H9 (cell line): ENCODE measurements around the gene SENP7. TPM values are rescaled to one million over a fixed set of nuclear protein-coding genes. Genes with fewer than 3 reads are reported as not detected.

Source experiments
- DNase-seq: peaks from one replicate; pipeline ENCODE4 v3.0.0-alpha.2; 2017
- H2AFZ ChIP-seq: one replicate; pipeline ENCODE4 v1.6.1; 2013; ENCODE audit warnings: mild to moderate bottlenecking, low read length, control low read depth, moderate library complexity
- H2AK5ac ChIP-seq: 2 replicates; pipeline ENCODE4 v1.6.1; 2013; ENCODE audit warnings: low read length, control low read depth, mixed read lengths; ENCODE audit not compliant: insufficient read length
- H2BK120ac ChIP-seq: one replicate; pipeline ENCODE4 v1.6.1; 2013; ENCODE audit warnings: low read depth, mild to moderate bottlenecking, low read length, control low read depth, inconsistent platforms; ENCODE audit not compliant: poor library complexity, severe bottlenecking
- H2BK12ac ChIP-seq: 2 replicates; pipeline ENCODE4 v1.6.1; 2013; ENCODE audit warnings: low read length, control low read depth, mixed read lengths, low read depth; ENCODE audit not compliant: insufficient read length
- H2BK15ac ChIP-seq: 2 replicates; pipeline ENCODE4 v1.6.1; 2013; ENCODE audit warnings: low read depth, low read length, control low read depth
- H2BK20ac ChIP-seq: one replicate; pipeline ENCODE4 v1.6.1; 2013; ENCODE audit warnings: low read depth, mild to moderate bottlenecking, low read length, control low read depth, inconsistent platforms; ENCODE audit not compliant: poor library complexity, severe bottlenecking
- H2BK5ac ChIP-seq: 2 replicates; pipeline ENCODE4 v1.6.1; 2013; ENCODE audit warnings: low read length, control low read depth, mixed read lengths; ENCODE audit not compliant: insufficient read length
- H3K14ac ChIP-seq: 2 replicates; pipeline ENCODE4 v1.6.1; 2013; ENCODE audit warnings: low read length, control low read depth; ENCODE audit not compliant: insufficient read depth
- H3K18ac ChIP-seq: 2 replicates; pipeline ENCODE4 v1.6.1; 2013; ENCODE audit warnings: low read depth, mild to moderate bottlenecking, mixed read lengths, low read length, control low read depth; ENCODE audit not compliant: insufficient read length
- H3K23ac ChIP-seq: 2 replicates; pipeline ENCODE4 v1.6.1; 2013; ENCODE audit warnings: low read length, control low read depth, mixed read lengths, low read depth; ENCODE audit not compliant: insufficient read length
- H3K23me2 ChIP-seq: 2 replicates; pipeline ENCODE4 v1.6.1; 2013; ENCODE audit warnings: low read depth, mild to moderate bottlenecking, mixed read lengths, low read length, control low read depth; ENCODE audit not compliant: insufficient read length, poor library complexity, severe bottlenecking
- H3K27ac ChIP-seq: 2 replicates; pipeline ENCODE4 v1.5.1; 2013; ENCODE audit warnings: low read length, control low read depth, mixed read lengths, low read depth; ENCODE audit not compliant: insufficient read length
- H3K27me3 ChIP-seq: 2 replicates; pipeline ENCODE4 v1.6.1; 2013; ENCODE audit warnings: low read length, control low read depth, inconsistent platforms; ENCODE audit not compliant: insufficient read depth
- H3K4ac ChIP-seq: 2 replicates; pipeline ENCODE4 v1.6.1; 2013; ENCODE audit warnings: low read depth, mild to moderate bottlenecking, control low read depth, inconsistent platforms, low read length, moderate library complexity
- H3K4me1 ChIP-seq: 2 replicates; pipeline ENCODE4 v1.6.1; 2013; ENCODE audit warnings: low read length, control low read depth, inconsistent platforms; ENCODE audit not compliant: insufficient read depth
- H3K4me2 ChIP-seq: 2 replicates; pipeline ENCODE4 v1.6.1; 2013; ENCODE audit warnings: low read length, control low read depth, mixed read lengths; ENCODE audit not compliant: insufficient read length, insufficient read depth
- H3K56ac ChIP-seq: 2 replicates; pipeline ENCODE4 v1.6.1; 2013; ENCODE audit warnings: low read depth, mild to moderate bottlenecking, mixed read lengths, low read length, control low read depth; ENCODE audit not compliant: insufficient read length
- H3K79me1 ChIP-seq: 2 replicates; pipeline ENCODE4 v1.6.1; 2013; ENCODE audit warnings: low read depth, mild to moderate bottlenecking, moderate library complexity, low read length, control low read depth, inconsistent platforms; ENCODE audit not compliant: insufficient read depth, poor library complexity, severe bottlenecking
- H3K79me2 ChIP-seq: 2 replicates; pipeline ENCODE4 v1.6.1; 2013; ENCODE audit warnings: low read length, control low read depth, inconsistent platforms; ENCODE audit not compliant: insufficient read depth
- H3K9ac ChIP-seq: 2 replicates; pipeline ENCODE4 v1.6.1; 2013; ENCODE audit warnings: low read length, control low read depth, mixed read lengths; ENCODE audit not compliant: insufficient read length; ENCODE audit errors: extremely low read depth
- H3K9me3 ChIP-seq: one replicate; pipeline ENCODE4 v1.6.1; 2013; ENCODE audit warnings: low read depth, low read length, inconsistent platforms; ENCODE audit not compliant: control insufficient read depth
- H3T11ph ChIP-seq: one replicate; pipeline ENCODE4 v1.6.1; 2013; ENCODE audit warnings: mild to moderate bottlenecking, low read length, control low read depth, inconsistent platforms
- H4K20me1 ChIP-seq: one replicate; pipeline ENCODE4 v1.6.1; 2013; ENCODE audit not compliant: control insufficient read depth, insufficient read length, insufficient read depth
- H4K5ac ChIP-seq: 2 replicates; pipeline ENCODE4 v1.6.1; 2013; ENCODE audit warnings: low read depth, mild to moderate bottlenecking, mixed read lengths, low read length, control low read depth; ENCODE audit not compliant: insufficient read length
- H4K8ac ChIP-seq: replicated peaks from 2 replicates; pipeline ENCODE4 v1.6.1; 2013; ENCODE audit warnings: low read length, control low read depth, mixed read lengths, low read depth; ENCODE audit not compliant: insufficient read length
- H4K91ac ChIP-seq: 2 replicates; pipeline ENCODE4 v1.6.1; 2013; ENCODE audit warnings: low read depth, mild to moderate bottlenecking, moderate library complexity, mixed read lengths, low read length, control low read depth; ENCODE audit not compliant: insufficient read length
- H3K27ac Mint-ChIP-seq, 3 experiments: 2 replicates in 2 of 3; 3 replicates in 1 of 3; pipeline ENCODE4 v1.8.0; 2020 to 2021; ENCODE audit warnings: mixed read lengths in 3 of 3, mild to moderate bottlenecking in 1 of 3, moderate library complexity in 1 of 3
- H3K27me3 Mint-ChIP-seq: 2 replicates; pipeline ENCODE4 v1.8.0; 2021; ENCODE audit warnings: low read depth, mild to moderate bottlenecking, moderate library complexity, mixed read lengths
- H3K36me3 Mint-ChIP-seq, 3 experiments: 2 replicates in 2 of 3; 3 replicates in 1 of 3; pipeline ENCODE4 v1.8.0; 2020 to 2021; ENCODE audit warnings: low read depth in 3 of 3, mixed read lengths in 3 of 3; ENCODE audit not compliant: insufficient read depth in 1 of 3
- H3K4me1 Mint-ChIP-seq, 2 experiments: 2 replicates each; pipeline ENCODE4 v1.8.0; 2020; ENCODE audit warnings: mixed read lengths in 2 of 2
- H3K4me3 Mint-ChIP-seq, 2 experiments: 2 replicates in 1 of 2; 3 replicates in 1 of 2; pipeline ENCODE4 v1.8.0; 2020 to 2021; ENCODE audit warnings: mild to moderate bottlenecking in 2 of 2, mixed read lengths in 2 of 2, moderate library complexity in 1 of 2
- H3K9me3 Mint-ChIP-seq, 2 experiments: 2 replicates in 1 of 2; 3 replicates in 1 of 2; pipeline ENCODE4 v1.8.0; 2020; ENCODE audit warnings: mild to moderate bottlenecking in 2 of 2, mixed read lengths in 2 of 2, moderate library complexity in 1 of 2
- WGBS: extraction: QIAGEN DNeasy Blood & Tissue Kit; methylation state at CpG from one replicate; pipeline ENCODE4 v1.1.7; 2013; ENCODE audit warnings: missing lambda C conversion rate, low lambda C conversion rate, mixed read lengths; ENCODE audit not compliant: insufficient read length; ENCODE audit errors: extremely low coverage; 5-methylcytosine and 5-hydroxymethylcytosine counted together
- total RNA-seq: library from RNA; stranded (reverse); gene quantifications from 2 replicates; pipeline ENCODE4 v1.2.1, GENCODE V29; 2021
- TF ChIP-seq, protein P1 (sequence below): fragments of 200-600 bp; sonication (generic); conservative IDR thresholded peaks from 3 replicates; pipeline ENCODE4 v1.8.0; 2021; ENCODE audit warnings: antibody characterized with exemption, mild to moderate bottlenecking

SENP7 gene
- total RNA-seq, 1 experiment from 2014 or later: 8.4 TPM

DNA sequence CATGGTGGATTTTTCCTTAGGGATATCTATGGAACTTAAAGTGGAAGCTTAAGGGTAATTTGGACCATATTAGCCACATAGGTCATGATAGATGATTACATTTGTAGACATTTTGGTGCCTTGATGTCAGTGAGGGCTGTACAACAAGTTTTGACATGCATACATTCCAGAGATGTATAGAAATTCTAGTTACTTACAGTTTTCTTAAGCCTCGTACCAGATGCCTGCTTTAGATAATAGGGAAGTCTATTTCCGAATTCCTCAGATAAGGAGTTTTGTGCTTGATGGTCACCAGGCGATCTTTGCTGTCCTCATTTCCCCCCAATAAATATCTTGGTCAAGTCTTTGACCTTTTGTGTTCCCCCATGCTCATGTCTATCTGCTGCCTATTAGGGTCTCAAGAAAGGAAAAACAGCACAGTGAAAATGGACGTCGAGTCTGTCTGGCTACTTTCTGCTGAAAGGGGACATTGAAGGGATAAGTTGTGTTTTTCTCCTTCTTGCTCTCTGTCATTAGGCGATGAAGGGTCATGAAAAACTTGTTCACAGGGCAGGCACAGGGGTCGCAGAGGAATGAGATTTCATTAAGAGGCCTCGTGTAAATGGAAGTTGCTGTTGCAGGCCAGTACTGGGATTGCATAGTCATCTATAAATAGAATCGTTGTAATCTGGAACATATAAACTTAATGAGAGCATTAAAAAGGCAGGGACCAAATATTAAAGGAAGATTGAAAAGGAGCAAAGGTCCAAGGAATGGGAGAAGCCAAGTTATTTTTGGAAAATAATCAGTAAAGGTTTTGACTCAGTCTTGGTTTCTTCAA lies 20.0 kb upstream of the SENP7 start:
- Histone ChIP-seq H2BK20ac (no peak overlapping the region), H3K9ac (no peak overlapping the region), H3T11ph (no peak overlapping the region), H2BK15ac (no peak overlapping the region), H2AFZ (no peak overlapping the region), H3K23ac (no peak overlapping the region), H3K79me1 (no peaks in the 10 kb centered on the region), H4K91ac (no peak overlapping the region), H3K23me2 (no peaks in the 10 kb centered on the region), H2BK12ac (no peak overlapping the region), H2AK5ac (no peak overlapping the region), H4K5ac (no peak overlapping the region), H3K18ac (no peak overlapping the region), H4K20me1 (no peaks in the 10 kb centered on the region), H3K27me3 (no peaks in the 10 kb centered on the region), H3K14ac (no peak overlapping the region), H3K4ac (no peak overlapping the region), H3K9me3 (no peaks in the 10 kb centered on the region), H2BK120ac (no peak overlapping the region), H3K4me1 (no peaks in the 10 kb centered on the region; the same call in 1 of the 2 replicates), H3K56ac (no peak overlapping the region), H3K27ac (no peak overlapping the region), H2BK5ac (no peak overlapping the region), H3K4me2 (no peak overlapping the region), H4K8ac (no peak overlapping the region), H3K79me2 (no peaks in the 10 kb centered on the region)
- no peak for DNase-seq
- Mint-ChIP-seq H3K4me1 (peaks cover 31 to 34% of the 10 kb centered on the region in 2 experiments), H3K4me3 (no peak overlapping the region), H3K9me3 (peaks cover 10 to 15% of the 10 kb centered on the region in 2 experiments), H3K27ac (no peak overlapping the region; a peak in 1 of 7 replicates), H3K36me3 (peaks cover 5 to 15% (median 10%) of the 10 kb centered on the region in 3 experiments; a peak in 6 of 7 replicates), H3K27me3 (peaks cover 3% of the 10 kb centered on the region)
- no CpG with 5 or more reads among the region's 9 CpGs for WGBS
- TF ChIP-seq, protein P1, sequence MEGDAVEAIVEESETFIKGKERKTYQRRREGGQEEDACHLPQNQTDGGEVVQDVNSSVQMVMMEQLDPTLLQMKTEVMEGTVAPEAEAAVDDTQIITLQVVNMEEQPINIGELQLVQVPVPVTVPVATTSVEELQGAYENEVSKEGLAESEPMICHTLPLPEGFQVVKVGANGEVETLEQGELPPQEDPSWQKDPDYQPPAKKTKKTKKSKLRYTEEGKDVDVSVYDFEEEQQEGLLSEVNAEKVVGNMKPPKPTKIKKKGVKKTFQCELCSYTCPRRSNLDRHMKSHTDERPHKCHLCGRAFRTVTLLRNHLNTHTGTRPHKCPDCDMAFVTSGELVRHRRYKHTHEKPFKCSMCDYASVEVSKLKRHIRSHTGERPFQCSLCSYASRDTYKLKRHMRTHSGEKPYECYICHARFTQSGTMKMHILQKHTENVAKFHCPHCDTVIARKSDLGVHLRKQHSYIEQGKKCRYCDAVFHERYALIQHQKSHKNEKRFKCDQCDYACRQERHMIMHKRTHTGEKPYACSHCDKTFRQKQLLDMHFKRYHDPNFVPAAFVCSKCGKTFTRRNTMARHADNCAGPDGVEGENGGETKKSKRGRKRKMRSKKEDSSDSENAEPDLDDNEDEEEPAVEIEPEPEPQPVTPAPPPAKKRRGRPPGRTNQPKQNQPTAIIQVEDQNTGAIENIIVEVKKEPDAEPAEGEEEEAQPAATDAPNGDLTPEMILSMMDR: no peak
